SK-N-SH treated with all-trans-retinoic acid at 6 μM for 48 hours (cell line): ENCODE data around the gene VPS41.

Source experiments
- ATAC-seq: fragments of 200-7000 bp; cut with Tn5 transposase; 3 replicates; pipeline ENCODE4 v1.9.1; 2020; ENCODE audit warnings: mild to moderate bottlenecking, moderate library complexity
- ARNTL ChIP-seq: fragments of 450-650 bp; formaldehyde crosslinking; IDR thresholded peaks from 2 replicates; pipeline ENCODE4 v1.5.0; 2020; ENCODE audit warnings: low read depth, mild to moderate bottlenecking, moderate library complexity, borderline replicate concordance
- BACH2 ChIP-seq: fragments of 250-450 bp; sonication (Bioruptor Pico); IDR thresholded peaks from 2 replicates; pipeline ENCODE4 v1.9.0; 2021; ENCODE audit warnings: mild to moderate bottlenecking, borderline replicate concordance
- CREB5 ChIP-seq: fragments of 250-450 bp; sonication (Bioruptor Pico); IDR thresholded peaks from 2 replicates; pipeline ENCODE4 v1.5.1; 2020; ENCODE audit warnings: low read depth, mild to moderate bottlenecking, moderate library complexity
- CSDC2 ChIP-seq: fragments of 250-450 bp; sonication (Bioruptor Pico); IDR thresholded peaks from 2 replicates; pipeline ENCODE4 v1.5.0; 2020; ENCODE audit warnings: mild to moderate bottlenecking, moderate library complexity
- CSRNP3 ChIP-seq: fragments of 250-450 bp; sonication (Bioruptor Pico); IDR thresholded peaks from 2 replicates; pipeline ENCODE4 v1.5.1; 2021; ENCODE audit warnings: mild to moderate bottlenecking, moderate library complexity
- ESRRG ChIP-seq: fragments of 250-450 bp; sonication (Bioruptor Pico); IDR thresholded peaks from 2 replicates; pipeline ENCODE4 v1.6.1; 2021; ENCODE audit warnings: mild to moderate bottlenecking
- GLIS3 ChIP-seq: fragments of 250-450 bp; sonication (Bioruptor Pico); IDR thresholded peaks from 2 replicates; pipeline ENCODE4 v1.5.0; 2020; ENCODE audit warnings: mild to moderate bottlenecking, moderate library complexity
- ISL1 ChIP-seq: fragments of 250-450 bp; sonication (Bioruptor Pico); IDR thresholded peaks from 2 replicates; pipeline ENCODE4 v2.1.2; 2022; ENCODE audit warnings: mild to moderate bottlenecking, moderate library complexity
- OSR1 ChIP-seq: fragments of 250-450 bp; sonication (Bioruptor Pico); IDR thresholded peaks from 2 replicates; pipeline ENCODE4 v1.8.0; 2022; ENCODE audit warnings: moderate library complexity, mild to moderate bottlenecking, inconsistent platforms
- PATZ1 ChIP-seq: fragments of 250-450 bp; sonication (Bioruptor Pico); IDR thresholded peaks from 2 replicates; pipeline ENCODE4 v1.8.0; 2020; ENCODE audit warnings: mild to moderate bottlenecking, moderate library complexity, borderline replicate concordance
- PPARA ChIP-seq: fragments of 250-450 bp; sonication (Bioruptor Pico); IDR thresholded peaks from 2 replicates; pipeline ENCODE4 v1.5.0; 2020; ENCODE audit warnings: mild to moderate bottlenecking, borderline replicate concordance
- RARB ChIP-seq: fragments of 250-450 bp; sonication (Bioruptor Pico); IDR thresholded peaks from 2 replicates; pipeline ENCODE4 v1.8.0; 2021; ENCODE audit warnings: mild to moderate bottlenecking, moderate library complexity
- TCF4 ChIP-seq: fragments of 250-450 bp; sonication (Bioruptor Pico); IDR thresholded peaks from 2 replicates; pipeline ENCODE4 v1.8.0; 2021; ENCODE audit warnings: mild to moderate bottlenecking, moderate library complexity, borderline replicate concordance
- TOX ChIP-seq: fragments of 250-450 bp; sonication (Bioruptor Pico); IDR thresholded peaks from 2 replicates; pipeline ENCODE4 v1.8.0; 2021; ENCODE audit warnings: mild to moderate bottlenecking, moderate library complexity, borderline replicate concordance
- TSHZ2 ChIP-seq: fragments of 250-450 bp; sonication (Bioruptor Pico); IDR thresholded peaks from 2 replicates; pipeline ENCODE4 v1.5.0; 2020; ENCODE audit warnings: mild to moderate bottlenecking, moderate library complexity
- ZC3H10 ChIP-seq: fragments of 250-450 bp; sonication (Bioruptor Pico); IDR thresholded peaks from 2 replicates; pipeline ENCODE4 v1.5.1; 2021; ENCODE audit warnings: mild to moderate bottlenecking, moderate library complexity
- ZFP3 ChIP-seq: fragments of 250-450 bp; sonication (Bioruptor Pico); IDR thresholded peaks from 2 replicates; pipeline ENCODE4 v1.5.0; 2020; ENCODE audit warnings: mild to moderate bottlenecking, moderate library complexity
- ZFP30 ChIP-seq: fragments of 450-650 bp; formaldehyde crosslinking; IDR thresholded peaks from 2 replicates; pipeline ENCODE4 v1.5.0; 2022; ENCODE audit warnings: mild to moderate bottlenecking, moderate library complexity
- ZNF565 ChIP-seq: fragments of 450-650 bp; formaldehyde crosslinking; conservative IDR thresholded peaks from 2 replicates; pipeline ENCODE4 v1.5.0; 2020; ENCODE audit warnings: low read depth, mild to moderate bottlenecking, moderate library complexity
- ZNF70 ChIP-seq: fragments of 450-650 bp; formaldehyde crosslinking; IDR thresholded peaks from 2 replicates; pipeline ENCODE4 v1.5.0; 2020; ENCODE audit warnings: mild to moderate bottlenecking, moderate library complexity
- ZNF8 ChIP-seq: fragments of 450-650 bp; formaldehyde crosslinking; IDR thresholded peaks from 2 replicates; pipeline ENCODE4 v1.5.0; 2020; ENCODE audit warnings: mild to moderate bottlenecking, moderate library complexity

VPS41 gene

GRCh38 chr7:38908759-38909335 lies at the start of gene VPS41:
Gene VPS41 (minus strand): TSS chr7:38909191. CDS start chr7:38909174, 17 bp downstream.
- TF ChIP-seq GLIS3 (peak; percentile 38; the same call in 1 of the 2 replicates), RARB (CRISPR knock-in tag) (no peak), ZNF70 (CRISPR knock-in tag) (0 out of 2 replicates have a peak, but pooled peaks have one; percentile 5), BACH2 (CRISPR knock-in tag) (no peak), TCF4 (CRISPR knock-in tag) (no peak), CSRNP3 (CRISPR knock-in tag) (no peak), ZFP30 (CRISPR knock-in tag) (no peak), ARNTL (no peak), TSHZ2 (CRISPR knock-in tag) (peak; percentile 60; the same call in 1 of the 2 replicates)
- ATAC-seq: peak; percentile 99

- TF ChIP-seq CSDC2 (no peak), ARNTL (no peak), OSR1 (CRISPR knock-in tag) (no peak), TSHZ2 (CRISPR knock-in tag) (no peak), GLIS3 (no peak), ZNF8 (no peak), ZC3H10 (CRISPR knock-in tag) (no peak), ZNF565 (CRISPR knock-in tag) (no peak), ZFP30 (CRISPR knock-in tag) (no peak), PATZ1 (no peak), ISL1 (CRISPR knock-in tag) (no peak), BACH2 (CRISPR knock-in tag) (no peak), CREB5 (no peak), TOX (CRISPR knock-in tag) (no peak), RARB (CRISPR knock-in tag) (no peak), ZFP3 (CRISPR knock-in tag) (no peak), PPARA (CRISPR knock-in tag) (no peak)
- ATAC-seq: no peak
Observed at GRCh38 chr7:38955892-38956291, 46.9 kb upstream of the VPS41 start.

GRCh38 chr7:38953971-38954370 lies 45.0 kb upstream of the VPS41 start:
- TF ChIP-seq ZNF565 (CRISPR knock-in tag) (no peak), GLIS3 (no peak), ZNF8 (no peak), CREB5 (no peak), ZNF70 (CRISPR knock-in tag) (no peak), RARB (CRISPR knock-in tag) (no peak), PATZ1 (no peak), ZC3H10 (CRISPR knock-in tag) (no peak), PPARA (CRISPR knock-in tag) (no peak), ESRRG (CRISPR knock-in tag) (no peak)
- no peak for ATAC-seq
